PC-3 (cell line): ENCODE measurements around the gene IGF2BP2. TPM values are rescaled to one million over a fixed set of nuclear protein-coding genes. Genes with fewer than 3 reads are reported as not detected.

ENCODE experiments used
- ATAC-seq: fragments of 200-7000 bp; cut with Tn5 transposase; 2 replicates; pipeline ENCODE4 v1.9.1; 2020; ENCODE audit warnings: mild to moderate bottlenecking, moderate library complexity
- BruUV-seq: library from RNA; stranded (reverse); fragments of 400-500 nt; replicated peaks from 2 replicates; lab custom pipeline; 2021; lab: Mats Ljungman, UMichigan
- CTCF ChIA-PET: fragments of 300-600 bp; sonication (Branson Sonifier 250); formaldehyde crosslinking; loops from one replicate; lab custom pipeline; 2022; ENCODE audit warnings: antibody characterized with exemption; lab: Charles Lee
- POLR2A ChIA-PET: fragments of 300-600 bp; sonication (Branson Sonifier 250); formaldehyde crosslinking; loops from one replicate; lab custom pipeline; 2022; ENCODE audit warnings: antibody characterized with exemption; ENCODE audit not compliant: unreplicated experiment; lab: Charles Lee
- DNase-seq: peaks from one replicate; pipeline ENCODE4 v3.0.0-alpha.2; 2015
- H2AFZ ChIP-seq: fragments of 300-600 bp; sonication (generic); 2 replicates; pipeline ENCODE4 v1.6.0; 2016; ENCODE audit warnings: antibody characterized with exemption, low read length
- H3F3A ChIP-seq: fragments of 300-600 bp; sonication (generic); one replicate; pipeline ENCODE4 v1.6.0; 2017; ENCODE audit warnings: antibody characterized with exemption, low read length, control low read depth, mild to moderate bottlenecking; ENCODE audit not compliant: unreplicated experiment
- H3K27ac ChIP-seq: fragments of 300-600 bp; sonication (generic); 2 replicates; pipeline ENCODE4 v1.5.1; 2016; ENCODE audit warnings: mild to moderate bottlenecking, low read length
- H3K27me3 ChIP-seq: fragments of 300-600 bp; sonication (generic); 2 replicates; pipeline ENCODE4 v1.6.1; 2016; ENCODE audit warnings: low read length, mixed read lengths
- H3K36me3 ChIP-seq: fragments of 300-600 bp; sonication (generic); 2 replicates; pipeline ENCODE4 v1.6.1; 2016; ENCODE audit warnings: low read depth, mixed run types, low read length, mixed read lengths
- H3K4me1 ChIP-seq: fragments of 300-600 bp; sonication (generic); 2 replicates; pipeline ENCODE4 v1.5.1; 2016; ENCODE audit warnings: low read length; ENCODE audit not compliant: insufficient read depth
- H3K4me2 ChIP-seq: fragments of 300-600 bp; sonication (generic); 2 replicates; pipeline ENCODE4 v1.6.0; 2016; ENCODE audit warnings: low read length
- H3K4me3 ChIP-seq: fragments of 300-600 bp; sonication (generic); 2 replicates; pipeline ENCODE4 v1.5.1; 2016; ENCODE audit warnings: mild to moderate bottlenecking, low read length, mixed read lengths
- H3K79me2 ChIP-seq: fragments of 300-600 bp; sonication (generic); 2 replicates; pipeline ENCODE4 v1.6.1; 2017; ENCODE audit warnings: low read length, mixed read lengths
- H3K9ac ChIP-seq: fragments of 300-600 bp; sonication (generic); 2 replicates; pipeline ENCODE4 v1.6.0; 2016; ENCODE audit warnings: mild to moderate bottlenecking, low read length
- H3K9me2 ChIP-seq: fragments of 300-600 bp; sonication (generic); replicated peaks from 2 replicates; pipeline ENCODE4 v1.6.1; 2016; ENCODE audit warnings: mixed run types, low read length, mixed read lengths
- H3K9me3 ChIP-seq: fragments of 300-600 bp; sonication (generic); 2 replicates; pipeline ENCODE4 v1.6.1; 2016; ENCODE audit warnings: low read length, mixed read lengths
- H4K20me1 ChIP-seq: fragments of 300-600 bp; sonication (generic); 2 replicates; pipeline ENCODE4 v1.6.1; 2016; ENCODE audit warnings: low read length, mixed read lengths
- EZH2 ChIP-seq: fragments of 300-600 bp; sonication (generic); IDR thresholded peaks from one replicate; pipeline ENCODE4 v1.6.1; 2017; ENCODE audit warnings: antibody characterized with exemption, mild to moderate bottlenecking, low read length; ENCODE audit not compliant: unreplicated experiment
- EZH2phosphoT487 ChIP-seq: fragments of 300-600 bp; sonication (generic); IDR thresholded peaks from 2 replicates; pipeline ENCODE4 v1.6.1; 2018; ENCODE audit warnings: mild to moderate bottlenecking, antibody characterized with exemption, low read length, borderline replicate concordance
- intact Hi-C: fragments of 100-400 bp; cut with micrococcal nuclease; formaldehyde crosslinking; loops from 2 replicates; pipeline ENCODE4 v1.9.0; 2023
- total RNA-seq: library from RNA; depleted of rRNA; stranded (reverse); fragments of >200 nt; gene quantifications from 2 replicates; pipeline ENCODE4 v1.2.3, GENCODE V29; 2014
- TF ChIP-seq, protein P1 (sequence below): fragments of 300-600 bp; sonication (generic); conservative IDR thresholded peaks from 2 replicates; pipeline ENCODE4 v1.5.1; 2017; ENCODE audit warnings: antibody characterized with exemption, low read depth, mild to moderate bottlenecking, low read length

Gene IGF2BP2
- total RNA-seq, 1 experiment from 2014 or later = 81.2 TPM

DNA sequence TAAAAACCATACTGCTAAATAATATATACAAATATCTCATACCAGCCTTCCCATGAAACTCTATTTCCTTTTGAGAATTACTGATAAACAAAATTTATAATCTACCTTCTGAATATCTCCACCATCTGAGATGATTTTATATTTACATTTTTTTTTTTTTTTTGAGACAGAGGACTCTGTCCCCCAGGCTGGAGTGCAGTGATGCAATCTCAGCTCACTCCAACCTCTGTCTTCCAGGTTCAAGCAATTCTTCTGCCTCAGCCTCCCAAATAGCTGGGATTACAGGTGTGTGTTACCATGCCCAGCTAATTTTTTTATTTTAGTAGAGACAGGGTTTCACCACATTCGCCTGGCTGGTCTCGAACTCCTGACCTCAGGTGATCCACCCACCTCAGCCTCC, 42.8 kb upstream of the IGF2BP2 start:
- intact Hi-C loops = no loop called here
- Histone ChIP-seq H3K36me3 (no peaks in the 10 kb centered on the region), H3K79me2 (no peaks in the 10 kb centered on the region), H3K9me3 (no peaks in the 10 kb centered on the region), H3K9me2 (no peaks in the 10 kb centered on the region), H3K27me3 (no peaks in the 10 kb centered on the region), H3K27ac (no peak overlapping the region), H3K4me2 (no peak overlapping the region), H3K9ac (no peak overlapping the region), H4K20me1 (no peaks in the 10 kb centered on the region), H2AFZ (no peak overlapping the region), H3K4me3 (no peak overlapping the region), H3K4me1 (no peaks in the 10 kb centered on the region), H3F3A (no peaks in the 10 kb centered on the region)
- no peak for DNase-seq
- no TSS peak for BruUV-seq
- TF ChIP-seq, protein P1, sequence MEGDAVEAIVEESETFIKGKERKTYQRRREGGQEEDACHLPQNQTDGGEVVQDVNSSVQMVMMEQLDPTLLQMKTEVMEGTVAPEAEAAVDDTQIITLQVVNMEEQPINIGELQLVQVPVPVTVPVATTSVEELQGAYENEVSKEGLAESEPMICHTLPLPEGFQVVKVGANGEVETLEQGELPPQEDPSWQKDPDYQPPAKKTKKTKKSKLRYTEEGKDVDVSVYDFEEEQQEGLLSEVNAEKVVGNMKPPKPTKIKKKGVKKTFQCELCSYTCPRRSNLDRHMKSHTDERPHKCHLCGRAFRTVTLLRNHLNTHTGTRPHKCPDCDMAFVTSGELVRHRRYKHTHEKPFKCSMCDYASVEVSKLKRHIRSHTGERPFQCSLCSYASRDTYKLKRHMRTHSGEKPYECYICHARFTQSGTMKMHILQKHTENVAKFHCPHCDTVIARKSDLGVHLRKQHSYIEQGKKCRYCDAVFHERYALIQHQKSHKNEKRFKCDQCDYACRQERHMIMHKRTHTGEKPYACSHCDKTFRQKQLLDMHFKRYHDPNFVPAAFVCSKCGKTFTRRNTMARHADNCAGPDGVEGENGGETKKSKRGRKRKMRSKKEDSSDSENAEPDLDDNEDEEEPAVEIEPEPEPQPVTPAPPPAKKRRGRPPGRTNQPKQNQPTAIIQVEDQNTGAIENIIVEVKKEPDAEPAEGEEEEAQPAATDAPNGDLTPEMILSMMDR = no peak
- TF ChIP-seq EZH2 = no peak
- no peak for TF ChIP-seq EZH2phosphoT487
- ChIA-PET CTCF (interaction anchor here (0.6 kb wide), 2 partner anchors 33 to 160 kb away, joined by 3 to 6 read pairs; no protein-coding TSS in a partner anchor), POLR2A (no interaction called here)
- ATAC-seq = no peak

DNA sequence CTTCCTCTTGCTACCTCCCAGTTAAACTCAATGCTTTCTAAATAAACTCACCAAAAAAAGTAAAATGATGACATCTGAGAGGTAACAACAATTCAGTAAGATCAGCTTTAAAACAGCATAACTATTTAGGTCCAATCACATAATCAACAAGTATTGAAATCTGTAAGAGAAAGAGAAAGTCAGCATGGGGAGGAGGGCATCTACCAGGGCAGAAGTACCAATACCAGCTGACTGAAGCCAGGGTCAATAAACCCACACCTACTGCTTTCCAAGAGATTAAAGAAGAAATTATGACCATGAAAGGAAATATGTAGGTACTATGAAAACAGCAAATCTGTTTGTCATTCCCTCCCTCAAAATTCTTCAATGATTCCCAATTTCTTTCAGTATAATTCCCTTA, 42.2 kb upstream of the IGF2BP2 start:
- no peaks in the 10 kb centered on the region for H3K27me3 ChIP-seq
- H3F3A ChIP-seq = no peaks in the 10 kb centered on the region
- H3K4me2 ChIP-seq = no peak overlapping the region
- DNase-seq (no peak), ATAC-seq (no peak)
- H2AFZ ChIP-seq = no peak overlapping the region
- BruUV-seq = no TSS peak
- H3K9me2 ChIP-seq = no peaks in the 10 kb centered on the region
- H3K9me3 ChIP-seq = no peaks in the 10 kb centered on the region
- intact Hi-C loops = no loop called here
- TF ChIP-seq EZH2 (no peak), EZH2phosphoT487 (no peak)
- TF ChIP-seq, protein P1 = no peak
- no peak overlapping the region for H3K9ac ChIP-seq
- H4K20me1 ChIP-seq = no peaks in the 10 kb centered on the region
- H3K36me3 ChIP-seq = no peaks in the 10 kb centered on the region
- no peaks in the 10 kb centered on the region for H3K79me2 ChIP-seq
- ChIA-PET POLR2A (no interaction called here), CTCF (no interaction called here)
- H3K4me1 ChIP-seq = no peaks in the 10 kb centered on the region
- no peak overlapping the region for H3K27ac ChIP-seq
- H3K4me3 ChIP-seq = no peak overlapping the region

DNA sequence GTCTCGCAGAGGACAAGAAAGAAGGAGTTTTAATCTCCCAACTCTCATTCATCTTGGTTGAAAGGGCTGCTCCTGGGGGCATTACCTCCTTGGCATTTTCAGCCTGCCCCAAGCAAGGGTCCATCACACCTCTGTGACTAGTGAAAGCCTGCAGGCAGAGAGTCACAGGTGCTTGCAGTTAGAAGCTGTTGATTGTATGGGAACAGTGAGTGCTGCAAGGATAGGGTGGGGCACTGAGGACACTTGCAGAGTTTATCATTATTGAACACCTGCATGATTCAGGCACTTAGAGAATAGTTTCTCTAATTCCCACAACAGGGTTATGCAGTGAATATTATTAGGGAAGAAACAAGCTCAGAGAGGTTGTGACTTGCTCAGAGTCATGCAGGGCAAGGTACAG, 41.7 kb upstream of the IGF2BP2 start:
- no peaks in the 10 kb centered on the region for H3K9me2 ChIP-seq
- no peak overlapping the region for H3K27ac ChIP-seq
- H3K79me2 ChIP-seq = no peaks in the 10 kb centered on the region
- no peak overlapping the region for H3K4me3 ChIP-seq
- ChIA-PET POLR2A (no interaction called here), CTCF (no interaction called here)
- BruUV-seq = no TSS peak
- DNase-seq = no peak
- no peaks in the 10 kb centered on the region for H3K27me3 ChIP-seq
- H3K4me2 ChIP-seq = no peak overlapping the region
- TF ChIP-seq, protein P1 = no peak
- TF ChIP-seq EZH2phosphoT487 (no peak), EZH2 (no peak)
- no peaks in the 10 kb centered on the region for H3F3A ChIP-seq
- no peaks in the 10 kb centered on the region for H3K36me3 ChIP-seq
- no peaks in the 10 kb centered on the region for H4K20me1 ChIP-seq
- intact Hi-C loops = no loop called here
- no peak overlapping the region for H3K9ac ChIP-seq
- H3K9me3 ChIP-seq = no peaks in the 10 kb centered on the region
- H3K4me1 ChIP-seq = no peaks in the 10 kb centered on the region
- ATAC-seq = no peak
- H2AFZ ChIP-seq = no peak overlapping the region
